GM13976 (cell line): ENCODE measurements around the gene PLCH1.

ENCODE experiments used
- DNase-seq: peaks from one replicate; pipeline ENCODE4 v3.0.0; 2012; ENCODE audit warnings: low spot score
- CTCF ChIP-seq: IDR thresholded peaks from 2 replicates; pipeline ENCODE4 v1.5.1; 2012; ENCODE audit warnings: borderline replicate concordance, mild to moderate bottlenecking; ENCODE audit not compliant: insufficient read depth; ENCODE audit errors: extremely low read depth, missing control alignments, control extremely low read depth
- in situ Hi-C: fragments of 300-500 bp; cut with MboI; formaldehyde crosslinking; loops from one replicate; pipeline ENCODE4 v1.12.0; 2022; ENCODE audit warnings: low sequenced_read_pairs, mixed read lengths, inconsistent platforms; ENCODE audit not compliant: unreplicated experiment

PLCH1 gene

GRCh38 chr3:155760653-155761052, 15.8 kb upstream of the PLCH1 start:
- no peak for TF ChIP-seq CTCF
- in situ Hi-C loops: no loop called here
- no peak for DNase-seq

- in situ Hi-C loops: no loop called here
- no peak for TF ChIP-seq CTCF
- no peak for DNase-seq
These were observed 12.7 kb upstream of the PLCH1 start for GRCh38 chr3:155757577-155757976.

- TF ChIP-seq CTCF: peak; percentile 24
- in situ Hi-C loops: no loop called here
- no peak for DNase-seq
These were observed 8.3 kb upstream of the PLCH1 start for GRCh38 chr3:155753038-155753639.

GRCh38 chr3:155748611-155749365, 3.9 kb upstream of the PLCH1 start:
- no peak for DNase-seq
- in situ Hi-C loops: no loop called here
- TF ChIP-seq CTCF: no peak

GRCh38 chr3:155747946-155748290, 3.0 kb upstream of the PLCH1 start:
- in situ Hi-C loops: no loop called here
- DNase-seq: no peak
- no peak for TF ChIP-seq CTCF

GRCh38 chr3:155747286-155747945, 2.5 kb upstream of the PLCH1 start:
- in situ Hi-C loops: no loop called here
- no peak for TF ChIP-seq CTCF
- no peak for DNase-seq

GRCh38 chr3:155746703-155747102, 1.8 kb upstream of the PLCH1 start:
- TF ChIP-seq CTCF: no peak
- no peak for DNase-seq
- in situ Hi-C loops: no loop called here
